T-helper 2 cell treated with Interferon-gamma antibody and Interleukin-4, amounts not matched to agents 100 ng/mL and 5 ng/mL, for 36 hours (primary cell): Measurements from ENCODE around the gene IKZF4. TPM values are rescaled to one million over a fixed set of nuclear protein-coding genes. Genes with fewer than 3 reads are reported as not detected.
"Not testable (repeated sequence)": the region's sequence is repeated elsewhere in the genome, so short reads cannot be mapped to it uniquely, and the experiment has no call there.

Experiments used
- intact Hi-C: fragments of 100-400 bp; cut with micrococcal nuclease; formaldehyde crosslinking; loops from one replicate; pipeline ENCODE4 v1.15.1; 2023
- total RNA-seq: library from RNA; stranded (reverse); gene quantifications from 2 replicates; pipeline ENCODE4 v1.2.3, GENCODE V29; 2022

IKZF4 gene
- total RNA-seq, 1 donor from 2014 or later, result 23.3 TPM

DNA sequence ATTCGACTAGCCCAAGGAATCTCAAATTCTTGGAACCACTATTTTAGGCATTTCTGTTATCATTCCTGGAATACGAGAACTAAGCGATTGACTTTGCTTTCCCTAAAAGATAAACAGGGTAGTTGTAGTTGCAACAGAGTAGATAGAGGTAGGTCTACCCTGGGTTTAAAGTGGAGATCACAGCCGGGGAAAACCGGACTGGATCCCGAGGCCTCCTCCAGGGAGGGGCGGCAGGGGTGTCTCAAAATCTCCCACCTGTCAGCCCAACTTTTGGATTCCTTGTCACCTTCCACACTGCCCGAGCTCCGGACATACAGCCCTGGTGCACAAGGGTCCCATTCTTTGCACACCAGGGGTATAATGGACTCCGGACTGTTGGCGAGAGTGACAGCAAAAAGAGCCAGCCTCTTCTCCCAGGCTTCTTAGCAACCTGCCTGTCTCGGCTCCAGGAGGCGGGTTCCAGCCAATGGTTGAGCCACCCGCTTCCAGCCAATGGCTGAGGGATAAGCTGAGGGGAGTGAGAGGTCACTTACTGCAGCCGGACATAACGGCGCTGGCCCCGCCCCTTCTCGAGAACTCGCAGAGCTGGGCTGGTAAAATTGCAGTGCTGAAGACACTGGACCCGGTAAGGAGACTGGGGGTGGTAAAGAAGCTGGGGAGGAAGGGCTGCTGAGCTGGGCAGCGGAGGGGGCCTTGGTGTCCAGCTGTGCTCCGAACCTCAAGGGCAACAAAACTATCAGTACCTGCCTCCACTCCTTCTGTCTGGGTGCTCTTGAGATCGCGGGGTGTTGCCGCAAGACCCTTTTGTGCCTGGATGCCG is 23.9 kb upstream of the IKZF4 start, which contains the start of gene SUOX:
TSS of gene SUOX (plus strand) at position 562 of the 820 bp plus-strand sequence. CDS start 4,946 bp downstream, outside the sequence.
- intact Hi-C loops, result loop anchor here (1.0 kb wide), 3 partner anchors 32 to 107 kb away; partner anchors contain the start of genes PA2G4 and RPS26

DNA sequence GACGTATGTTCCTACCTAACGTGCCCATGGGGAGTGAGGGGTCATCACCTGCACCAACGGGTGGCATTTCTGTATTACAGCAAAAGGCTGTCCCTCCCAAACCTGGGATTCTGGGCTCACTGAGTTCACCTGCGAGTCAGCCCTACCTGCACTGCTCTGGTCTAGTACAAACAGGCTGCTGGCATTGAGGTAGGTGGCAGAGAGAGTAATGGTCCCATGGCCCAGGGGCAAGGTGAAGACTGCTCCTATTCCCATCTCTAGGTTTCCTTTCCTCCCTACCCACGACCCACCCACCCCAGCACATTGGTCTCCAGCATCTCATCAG is 23.3 kb upstream of the IKZF4 start:
- intact Hi-C loops, result no loop called here

DNA sequence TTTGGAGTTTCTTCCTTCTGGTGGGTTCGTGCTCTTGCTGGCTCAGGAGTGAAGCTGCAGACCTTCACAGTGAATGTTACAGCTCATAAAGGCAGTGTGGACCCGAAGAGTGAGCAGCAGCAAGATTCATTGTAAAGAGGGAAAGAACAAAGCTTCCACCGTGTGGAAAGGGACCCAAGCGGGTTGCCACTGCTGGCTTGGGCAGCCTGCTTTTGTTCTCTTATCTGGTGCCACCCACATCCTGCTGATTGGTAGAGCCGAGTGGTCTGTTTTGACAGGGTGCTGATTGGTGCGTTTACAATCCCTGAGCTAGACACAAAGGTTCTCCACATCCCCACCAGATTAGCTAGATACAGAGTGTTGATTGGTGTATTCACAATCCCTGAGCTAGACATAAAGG is 21.3 kb upstream of the IKZF4 start:
- intact Hi-C loops, result not testable (repeated sequence)

DNA sequence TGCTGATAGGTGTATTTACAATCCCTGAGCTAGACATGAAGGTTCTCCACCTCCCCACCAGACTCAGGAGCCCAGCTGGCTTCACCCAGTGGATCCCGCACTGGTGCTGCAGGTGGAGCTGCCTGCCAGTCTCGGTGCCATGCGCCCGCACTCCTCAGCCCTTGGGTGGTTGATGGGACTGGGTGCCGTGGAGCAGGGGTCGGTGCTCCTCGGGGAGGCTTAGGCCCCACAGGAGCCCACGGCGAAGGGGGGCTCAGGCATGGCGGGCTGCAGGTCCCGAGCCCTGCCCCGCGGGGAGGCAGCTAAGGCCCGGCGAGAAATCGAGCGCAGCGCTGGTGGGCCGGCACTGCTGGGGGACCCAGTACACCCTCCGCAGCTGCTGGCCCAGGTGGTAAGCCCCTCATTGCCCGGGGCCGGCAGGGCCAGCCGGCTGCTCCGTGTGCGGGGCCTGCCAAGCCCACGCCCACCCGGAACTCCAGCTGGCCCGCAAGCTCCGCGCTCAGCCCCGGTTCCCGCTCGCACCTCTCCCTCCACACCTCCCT is 20.8 kb upstream of the IKZF4 start:
- intact Hi-C loops, result not testable (repeated sequence)

DNA sequence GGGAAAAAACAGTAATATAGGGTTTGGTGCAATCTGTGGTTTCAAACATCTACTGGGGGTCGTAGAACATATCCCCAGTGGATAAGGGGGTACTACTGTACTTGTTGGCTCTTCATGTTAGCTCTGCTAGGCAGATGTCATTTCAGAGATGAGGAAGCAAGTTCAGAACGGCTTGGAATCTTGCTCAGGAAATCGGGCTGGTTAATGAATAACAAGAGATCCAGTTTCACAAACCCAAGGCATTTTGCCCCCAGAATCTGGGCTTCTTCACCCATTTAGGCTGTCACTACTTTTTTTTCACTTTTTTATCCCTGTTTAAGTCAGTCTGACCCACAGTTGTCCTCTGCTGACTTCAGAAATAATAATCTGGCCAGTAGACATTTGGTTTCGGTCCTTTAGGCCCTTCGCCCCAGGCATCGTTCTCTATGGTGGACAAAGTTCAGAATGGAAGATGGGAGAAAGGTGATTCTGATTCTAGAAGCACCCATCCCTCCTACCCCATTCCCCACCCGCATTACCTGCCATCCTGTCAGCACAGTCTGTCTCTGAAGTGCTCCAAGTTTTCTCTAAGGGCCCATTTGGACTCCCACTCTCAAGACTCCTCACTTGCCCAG is 19.2 kb upstream of the IKZF4 start:
- intact Hi-C loops, result no loop called here

DNA sequence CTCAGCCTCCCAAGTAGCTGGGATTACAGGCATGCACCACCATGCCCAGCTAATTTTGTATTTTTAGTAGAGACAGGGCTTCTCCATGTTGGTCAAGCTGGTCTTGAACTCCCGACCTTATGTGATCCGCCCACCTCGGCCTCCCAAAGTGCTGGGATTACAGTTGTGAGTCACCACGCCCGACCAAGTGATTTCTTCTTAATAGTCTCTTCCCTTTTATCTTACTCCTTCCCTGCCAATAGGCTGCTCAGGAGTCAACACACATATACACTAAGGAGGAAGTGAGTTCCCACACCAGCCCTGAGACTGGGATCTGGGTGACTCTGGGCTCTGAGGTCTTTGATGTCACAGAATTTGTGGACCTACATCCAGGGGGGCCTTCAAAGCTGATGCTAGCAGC is 17.5 kb upstream of the IKZF4 start:
- intact Hi-C loops, result not testable (repeated sequence)

DNA sequence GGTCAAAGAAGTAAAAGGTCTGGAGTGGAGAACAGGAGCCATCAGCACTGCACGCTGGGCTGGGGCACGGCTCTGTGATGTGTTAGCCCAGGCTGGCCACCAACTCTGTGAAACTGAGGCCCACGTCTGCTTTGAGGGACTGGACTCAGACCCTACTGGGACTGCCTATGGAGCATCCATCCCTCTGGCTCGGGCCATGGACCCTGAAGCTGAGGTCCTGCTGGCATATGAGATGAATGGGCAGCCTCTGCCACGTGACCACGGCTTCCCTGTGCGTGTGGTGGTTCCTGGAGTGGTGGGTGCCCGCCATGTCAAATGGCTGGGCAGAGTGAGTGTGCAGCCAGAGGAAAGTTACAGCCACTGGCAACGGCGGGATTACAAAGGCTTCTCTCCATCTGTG is 16.6 kb upstream of the IKZF4 start:
- intact Hi-C loops, result no loop called here

DNA sequence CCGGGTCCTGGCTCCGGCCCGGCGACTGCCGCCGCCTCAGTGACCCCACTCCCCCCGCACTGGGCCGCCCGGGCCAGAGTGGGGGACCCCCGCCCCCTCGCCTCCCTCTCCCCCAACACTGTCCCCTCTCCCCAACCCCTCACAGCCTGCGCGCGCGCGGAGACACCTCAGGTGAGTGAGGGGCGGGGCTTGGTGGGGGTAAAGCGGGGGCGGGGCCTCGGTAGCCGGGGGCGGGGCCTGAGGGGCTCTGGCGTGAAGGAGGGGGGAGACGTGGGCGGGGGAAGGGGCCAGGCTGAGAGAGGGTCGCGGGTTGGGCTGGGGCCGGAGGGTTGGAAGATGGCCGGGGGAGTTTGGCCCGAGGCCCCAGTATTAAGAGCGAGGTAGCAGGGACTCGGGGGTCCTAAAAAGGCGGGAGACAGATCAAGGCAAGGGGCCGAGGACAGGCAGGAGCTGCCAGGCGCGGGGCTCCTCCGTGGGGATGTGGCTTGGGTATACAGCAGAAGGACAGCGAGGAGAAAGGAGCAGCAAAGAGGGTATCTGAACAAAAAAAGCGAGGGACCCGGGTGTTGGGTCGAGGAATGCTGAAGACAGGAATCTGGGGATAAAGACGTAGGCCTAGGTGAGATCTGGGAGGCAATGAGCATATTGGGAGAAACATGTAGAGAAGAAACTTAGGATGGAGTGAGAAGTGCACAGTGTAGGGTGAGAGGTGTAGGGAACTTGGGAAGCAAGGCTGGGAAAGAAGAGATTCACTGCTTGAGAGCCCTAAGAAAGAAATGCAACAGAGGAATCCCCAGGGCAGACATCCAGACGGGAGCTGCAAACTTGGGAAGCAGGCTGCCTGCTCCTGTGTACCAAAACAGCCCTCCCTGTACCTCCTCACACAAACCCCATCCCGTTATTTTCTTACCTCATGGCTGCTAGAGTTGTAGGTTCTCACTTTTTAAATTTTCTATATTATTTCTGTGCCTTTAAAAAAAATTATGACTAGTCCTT is 13.0 kb upstream of the IKZF4 start:
- intact Hi-C loops, result loop anchor here (1.0 to 2.0 kb wide), 2 partner anchors 13 to 33 kb away; partner anchors contain the start of genes IKZF4 and RPS26

DNA sequence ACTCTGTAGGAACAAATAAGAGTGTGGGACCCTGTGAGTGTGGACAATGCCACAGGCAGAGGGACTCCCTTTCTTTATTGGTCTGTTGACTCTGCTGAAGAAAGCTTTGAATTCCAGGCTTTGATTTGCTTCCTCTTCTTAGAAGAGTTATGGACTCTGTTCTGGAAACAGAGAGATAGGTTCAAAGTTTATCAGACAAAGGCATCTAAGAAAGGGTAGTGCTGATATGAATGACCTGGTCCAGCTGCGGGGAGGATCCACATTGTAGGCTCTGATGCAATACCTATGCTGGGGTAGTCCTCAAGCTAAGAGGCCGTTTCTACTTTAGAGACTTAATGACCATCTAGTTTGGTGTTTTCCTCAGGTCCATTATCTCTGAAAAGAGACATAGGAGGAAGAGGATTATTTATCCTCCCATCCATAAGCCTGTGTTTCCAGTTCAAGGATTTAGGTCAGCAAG is 10.7 kb upstream of the IKZF4 start:
- intact Hi-C loops, result no loop called here

DNA sequence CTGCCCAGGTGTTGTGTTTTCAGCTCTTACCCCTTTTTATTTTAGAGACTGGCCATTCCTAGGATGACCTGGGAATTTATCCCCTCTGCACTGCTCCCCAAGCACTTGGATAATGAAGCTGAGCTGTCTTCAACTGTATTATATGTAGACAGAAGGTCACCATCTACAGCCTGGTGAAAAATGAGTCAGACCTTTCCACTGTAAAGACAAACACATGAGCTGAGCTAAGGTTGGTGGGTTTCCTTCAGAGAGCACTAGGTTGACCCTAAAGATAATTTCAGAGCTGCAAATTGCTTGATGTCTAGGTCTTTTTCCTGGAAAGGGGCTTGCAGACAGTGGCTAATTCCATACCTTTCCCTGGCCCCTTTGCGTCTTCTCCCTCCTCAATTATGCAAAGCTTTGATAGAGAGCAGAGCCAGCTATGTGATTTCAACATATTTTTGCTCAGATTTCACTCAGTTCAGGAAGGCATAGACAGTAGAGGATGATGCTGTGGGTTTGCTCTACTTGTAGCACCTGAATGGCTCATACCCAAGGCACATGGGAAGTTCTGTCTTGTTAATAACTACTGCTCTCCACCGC is 9.2 kb upstream of the IKZF4 start:
- intact Hi-C loops, result no loop called here

DNA sequence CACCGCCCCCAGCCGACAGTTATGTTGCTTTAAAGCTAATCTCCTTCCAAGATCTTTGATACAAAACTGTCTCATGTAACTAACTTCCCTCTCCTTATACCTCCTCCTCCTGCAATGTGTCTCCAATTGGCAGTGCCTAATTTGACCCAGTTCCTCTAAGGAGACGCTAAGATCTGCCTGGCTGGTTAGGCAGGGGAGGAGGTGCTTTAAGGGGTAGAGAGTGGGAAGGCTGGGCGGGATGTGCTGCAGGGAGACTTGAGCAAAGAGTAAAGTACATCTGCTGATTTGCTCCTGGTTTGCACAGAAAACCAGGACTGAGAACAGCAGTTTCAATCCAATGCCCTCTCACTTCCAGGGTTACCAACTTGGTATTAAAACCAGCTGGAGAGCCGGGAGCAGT is 7.4 kb upstream of the IKZF4 start:
- intact Hi-C loops, result no loop called here

DNA sequence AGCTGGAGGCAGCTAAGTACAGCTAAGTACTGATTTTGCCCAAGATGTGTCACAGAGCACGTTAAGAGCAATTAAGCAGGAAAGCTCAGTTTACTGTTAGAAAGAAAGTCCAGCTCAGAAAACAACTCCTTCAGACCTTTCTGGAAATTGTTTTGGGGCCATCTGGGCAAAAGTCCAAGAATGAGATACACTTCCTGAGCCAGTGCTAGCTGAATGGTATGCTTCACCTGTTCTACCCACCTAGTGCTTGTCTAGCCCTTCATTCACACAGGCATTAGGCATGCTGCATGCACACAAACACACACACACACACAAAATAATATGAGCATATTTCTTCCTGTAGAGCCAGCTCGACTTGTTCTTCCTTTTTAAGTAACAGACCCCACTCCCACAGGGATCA is 6.6 kb upstream of the IKZF4 start:
- intact Hi-C loops, result no loop called here

DNA sequence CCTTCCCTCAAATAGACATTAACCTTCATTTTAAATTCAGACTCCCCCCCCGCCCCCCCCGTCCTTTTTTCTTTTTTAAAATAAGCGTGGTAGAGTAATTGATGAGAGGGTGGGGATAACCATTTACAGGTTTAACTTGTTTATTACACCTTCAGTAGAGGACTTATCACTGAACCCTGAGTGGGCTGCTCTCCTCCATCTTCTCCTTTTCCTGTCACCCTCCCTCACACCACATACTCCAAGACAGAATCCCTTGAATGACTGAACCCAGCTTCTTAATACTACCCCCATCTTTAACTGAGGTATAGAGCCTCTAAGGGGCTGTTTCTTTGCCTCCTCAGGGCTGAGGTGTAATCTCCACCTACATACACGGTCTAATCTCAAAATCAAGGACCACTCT is 3.7 kb upstream of the IKZF4 start:
- intact Hi-C loops, result no loop called here

DNA sequence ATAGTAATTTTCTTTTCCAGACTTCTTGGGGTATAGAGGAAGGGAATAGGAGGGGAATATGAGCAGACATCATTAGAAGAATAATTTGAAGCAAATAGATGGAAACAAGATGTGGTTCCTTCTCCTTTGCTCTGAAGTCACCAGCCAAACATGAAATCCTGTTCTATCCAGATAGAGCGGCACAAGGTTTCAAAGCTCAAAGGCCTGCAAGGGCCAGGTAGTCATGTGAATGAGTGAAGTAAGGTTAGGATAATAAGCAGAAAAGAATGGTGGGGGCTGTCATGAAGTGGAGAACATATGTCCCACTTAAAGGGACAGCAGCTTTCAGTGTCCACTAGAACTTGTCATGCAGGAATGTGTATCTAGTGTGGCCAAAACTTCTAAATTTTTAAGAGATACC is 2.5 kb upstream of the IKZF4 start:
- intact Hi-C loops, result no loop called here

DNA sequence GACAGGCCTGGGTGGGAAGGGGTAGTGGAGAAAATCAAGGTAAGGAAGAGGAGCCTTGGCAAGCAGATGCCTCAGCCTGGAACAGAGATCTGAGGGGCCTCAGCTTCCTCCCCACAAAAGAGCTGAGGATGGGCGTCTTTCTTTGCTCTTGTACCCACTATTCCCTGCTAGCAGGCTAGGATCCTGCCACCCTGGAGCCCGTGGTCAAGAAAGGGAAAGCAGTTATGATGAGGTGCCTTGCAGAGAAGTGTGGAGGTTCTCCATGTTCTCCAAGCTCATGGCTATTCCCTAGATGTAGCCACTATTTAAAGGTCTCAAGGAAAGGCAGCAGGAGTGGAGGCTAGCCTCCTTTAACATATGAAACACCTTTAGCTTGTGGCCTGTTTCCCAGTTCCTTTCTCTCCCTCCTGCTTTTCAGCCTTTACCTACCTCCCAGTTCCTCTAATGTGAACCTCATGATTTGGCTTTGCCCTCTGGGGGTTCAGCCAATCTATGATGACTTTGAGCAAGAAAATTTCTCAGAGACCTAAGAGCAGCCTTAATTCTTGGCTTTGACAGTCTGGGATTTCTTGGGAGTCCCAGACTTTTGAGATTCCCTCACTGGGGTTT is 1.1 kb downstream of the IKZF4 start:
- intact Hi-C loops, result loop anchor here (1.0 to 2.0 kb wide), 2 partner anchors 15 to 94 kb away; no protein-coding TSS in a partner anchor

DNA sequence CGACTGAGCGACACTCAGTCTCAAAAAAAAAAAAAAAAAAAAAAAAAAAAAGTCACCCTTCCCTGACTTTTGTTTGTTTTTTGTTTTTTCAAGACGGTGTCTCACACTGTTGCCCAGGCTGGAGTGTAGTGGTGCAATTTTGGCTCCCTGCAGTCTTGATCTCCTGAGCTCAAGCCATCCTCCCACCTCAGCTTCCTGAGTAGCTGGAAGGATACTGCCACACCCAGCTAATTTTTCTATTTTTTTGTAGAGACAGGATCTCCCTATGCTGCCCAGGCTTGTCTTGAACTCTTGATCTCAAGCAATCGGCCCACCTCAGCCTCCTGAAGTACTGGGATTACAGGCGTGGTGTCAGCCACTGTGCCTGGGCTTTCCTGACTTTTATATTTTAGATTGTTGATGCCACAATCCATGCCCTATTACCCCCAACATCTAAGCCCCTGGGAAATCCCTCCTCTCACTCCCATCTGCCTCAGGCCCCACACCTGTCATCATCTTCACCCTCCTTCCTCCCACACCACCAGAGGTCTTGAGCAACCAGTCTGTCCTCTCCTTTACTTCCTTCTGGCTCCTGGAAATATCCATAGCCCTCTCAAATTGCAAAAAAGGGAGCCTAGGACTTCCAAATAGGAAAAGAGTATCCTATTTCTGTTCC is 7.8 kb downstream of the IKZF4 start:
- intact Hi-C loops, result loop anchor here (1.0 kb wide), 2 partner anchors 32 to 289 kb away; no protein-coding TSS in a partner anchor

DNA sequence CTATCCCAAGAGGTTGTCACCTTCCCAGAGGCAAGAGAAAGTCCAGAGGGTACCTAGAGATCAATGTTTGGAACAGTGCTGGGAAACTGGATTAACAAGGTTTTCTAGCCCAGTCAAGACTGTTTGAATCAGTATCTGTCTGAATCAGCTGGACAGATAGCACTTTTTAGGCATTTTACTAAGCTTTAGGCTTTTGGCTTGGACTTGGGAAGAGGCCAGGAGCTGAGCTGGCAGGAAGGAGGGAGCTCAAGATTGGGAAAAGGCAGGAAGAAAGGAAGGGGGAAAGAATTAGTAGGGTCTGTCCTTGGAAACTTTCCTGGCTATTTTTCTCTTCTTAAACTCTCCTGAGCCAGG is 8.3 kb downstream of the IKZF4 start:
- intact Hi-C loops, result loop anchor here (1.0 kb wide), 2 partner anchors 33 to 290 kb away; no protein-coding TSS in a partner anchor

DNA sequence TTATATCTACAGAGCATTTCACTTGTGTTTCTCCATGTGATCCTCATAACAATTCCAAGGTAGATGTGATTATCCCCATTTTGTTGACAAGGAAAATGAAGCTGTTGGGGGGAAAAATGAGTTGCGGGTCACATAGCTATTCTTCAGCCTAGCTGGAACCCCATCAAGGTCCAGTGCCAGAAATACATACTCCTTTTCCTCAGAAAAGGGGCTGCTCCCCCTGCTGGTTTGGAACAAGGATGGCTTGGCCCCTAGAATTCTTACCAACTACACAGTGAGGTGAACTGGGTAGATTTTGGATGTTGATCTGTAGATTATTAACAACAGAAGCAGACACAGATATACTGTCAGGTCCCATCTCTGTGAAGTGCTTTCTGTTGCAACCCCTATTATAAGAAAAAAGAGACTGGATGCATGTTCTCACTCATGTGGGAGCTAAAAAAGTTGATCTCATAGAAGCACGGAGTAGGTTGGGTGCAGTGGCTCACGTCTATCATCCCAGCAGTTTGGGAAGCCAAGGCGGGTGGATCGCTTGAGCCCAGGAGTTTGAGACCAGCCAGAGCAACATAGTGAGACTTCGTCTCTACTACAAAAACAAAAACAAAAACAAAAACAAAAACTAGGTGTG is 8.9 kb downstream of the IKZF4 start:
- intact Hi-C loops, result loop anchor here (1.0 kb wide), 2 partner anchors 33 to 290 kb away; no protein-coding TSS in a partner anchor

DNA sequence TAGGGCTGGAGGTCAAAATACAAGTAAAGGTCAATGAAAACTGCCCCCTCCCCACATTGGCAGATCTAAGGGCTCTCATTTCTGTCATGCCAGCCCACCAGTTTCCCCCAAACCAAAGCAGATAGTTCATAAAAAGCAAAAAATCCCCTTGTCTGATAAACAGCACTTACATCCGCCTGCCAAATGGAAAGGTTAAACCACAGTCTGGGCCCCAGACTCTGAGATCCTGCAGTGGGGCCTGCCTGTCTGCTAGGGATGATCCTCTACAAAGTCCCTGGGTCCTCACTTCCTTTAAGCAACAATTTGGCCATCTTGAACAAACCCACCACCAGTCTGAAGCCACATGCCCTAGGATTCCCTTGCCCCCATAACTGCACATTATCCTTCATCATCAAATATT is 11.1 kb downstream of the IKZF4 start:
- intact Hi-C loops, result no loop called here
